HG02642 (cell line): ENCODE measurements around the gene CFAP74.
"Not testable (repeated sequence)": the region's sequence is repeated elsewhere in the genome, so short reads cannot be mapped to it uniquely, and the experiment has no call there.

Source experiments
- ATAC-seq: cut with Tn5 transposase; IDR thresholded peaks from one replicate; pipeline ENCODE4 v1.9.1; 2021; ENCODE audit warnings: mild to moderate bottlenecking; ENCODE audit not compliant: unreplicated experiment, poor library complexity

Gene CFAP74

GRCh38 chr1:1989789-1990188 is 13.8 kb downstream of the CFAP74 start:
- ATAC-seq, result no peak

- no peak for ATAC-seq
Observed at GRCh38 chr1:1989102-1989542, 14.5 kb downstream of the CFAP74 start.

GRCh38 chr1:1988061-1988945 is 15.3 kb downstream of the CFAP74 start:
- ATAC-seq, result no peak

DNA sequence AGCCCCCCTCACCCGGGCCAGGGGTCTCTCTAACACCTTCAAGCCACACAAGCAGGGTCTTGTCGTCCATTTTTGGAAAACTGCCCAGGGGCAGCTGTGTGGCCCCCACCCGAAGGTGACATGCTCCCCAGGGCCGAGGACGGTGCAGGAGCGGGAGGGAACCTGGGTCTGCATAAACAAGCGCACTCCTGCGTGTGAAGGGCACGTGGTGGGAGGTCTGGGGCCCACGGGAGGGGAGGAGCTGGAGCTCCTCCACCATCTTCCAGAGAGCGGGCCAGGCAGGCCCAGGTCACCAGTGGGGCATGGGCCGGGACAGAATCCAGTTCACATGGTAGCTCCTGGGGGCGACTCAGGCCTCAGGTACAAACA is 16.5 kb downstream of the CFAP74 start:
- no peak for ATAC-seq

DNA sequence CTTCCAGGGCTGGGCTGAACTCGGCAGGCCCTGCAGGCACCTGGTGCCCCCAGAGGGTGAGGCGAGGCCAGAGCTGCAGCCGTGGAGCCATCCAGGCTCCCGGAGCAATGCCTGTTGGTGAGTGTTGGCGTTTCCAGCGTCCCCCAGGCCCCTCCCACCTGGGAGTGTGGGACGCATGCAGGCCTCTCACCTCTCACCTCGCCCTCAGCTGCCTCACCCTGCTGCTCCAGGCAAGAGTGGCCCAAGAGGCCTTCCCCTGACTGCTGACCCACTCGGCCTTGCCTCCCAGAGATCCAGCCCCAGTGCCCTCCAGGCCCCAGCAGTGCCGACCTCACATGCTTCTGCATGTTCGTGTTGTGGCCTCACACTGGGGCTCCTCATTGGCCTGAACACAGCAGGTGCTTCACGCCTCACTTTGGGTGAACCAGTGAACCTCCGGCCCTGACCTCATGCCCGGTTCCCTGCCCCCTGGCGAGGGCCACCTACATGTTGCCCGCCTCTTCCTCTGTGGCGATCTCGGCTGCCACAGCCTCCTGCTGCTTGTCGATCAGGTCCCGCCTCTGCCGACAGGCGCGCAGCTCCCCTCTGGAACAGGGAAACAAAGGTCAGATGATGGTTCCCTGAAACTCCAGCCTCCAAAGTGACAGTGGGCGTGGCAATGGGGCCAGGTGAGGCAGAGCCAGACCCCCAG is 17.0 kb downstream of the CFAP74 start:
- ATAC-seq, result no peak

GRCh38 chr1:1985375-1986050 is 18.1 kb downstream of the CFAP74 start:
- no peak for ATAC-seq

DNA sequence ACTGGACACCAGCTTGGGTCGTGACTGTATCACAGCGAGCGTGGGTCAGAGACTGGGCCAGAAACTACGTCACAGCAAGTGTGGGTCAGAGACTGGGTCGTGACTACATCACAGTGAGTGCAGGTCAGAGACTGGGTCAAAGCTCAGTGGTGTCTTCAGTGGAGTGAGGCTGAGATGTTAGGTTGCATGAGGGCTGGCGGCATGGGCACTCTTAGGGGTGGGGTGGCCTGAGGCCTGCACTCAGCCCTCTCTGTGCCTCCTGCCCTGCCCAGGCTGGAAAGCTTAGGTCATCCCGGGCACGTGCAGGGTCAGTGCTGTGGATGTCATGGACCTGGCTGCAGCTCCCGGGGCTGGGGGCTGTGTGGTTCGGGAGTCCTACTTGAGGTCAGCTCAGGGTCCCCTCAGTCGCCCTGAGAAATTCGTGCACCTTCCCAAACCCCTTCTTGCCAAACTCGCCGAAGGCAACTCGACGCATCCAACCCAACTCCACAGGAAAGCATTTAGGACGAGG is 19.0 kb downstream of the CFAP74 start:
- ATAC-seq, result no peak

GRCh38 chr1:1982379-1983232 is 21.0 kb downstream of the CFAP74 start:
- no peak for ATAC-seq

DNA sequence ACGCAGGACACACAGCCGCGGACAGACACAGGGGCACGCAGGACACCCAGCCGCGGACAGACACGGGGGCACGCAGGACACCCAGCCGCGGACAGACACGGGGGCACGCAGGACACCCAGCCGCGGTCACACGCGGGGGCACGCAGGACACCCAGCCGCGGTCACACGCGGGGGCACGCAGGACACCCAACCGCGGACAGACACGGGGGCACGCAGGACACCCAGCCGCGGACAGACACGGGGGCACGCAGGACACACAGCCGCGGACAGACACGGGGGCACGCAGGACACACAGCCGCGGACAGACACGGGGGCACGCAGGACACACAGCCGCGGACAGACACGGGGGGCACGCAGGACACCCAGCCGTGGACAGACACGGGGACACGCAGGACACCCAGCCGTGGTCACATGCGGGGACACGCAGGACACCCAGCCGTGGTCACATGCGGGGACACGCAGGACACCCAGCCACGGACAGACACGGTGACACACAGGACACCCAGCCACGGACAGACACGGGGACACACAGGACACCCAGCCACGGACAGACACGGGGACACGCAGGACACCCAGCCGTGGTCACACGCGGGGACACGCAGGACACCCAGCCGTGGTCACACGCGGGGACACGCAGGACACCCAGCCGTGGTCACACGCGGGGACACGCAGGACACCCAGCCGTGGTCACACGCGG is 21.8 kb downstream of the CFAP74 start:
- ATAC-seq, result not testable (repeated sequence)

DNA sequence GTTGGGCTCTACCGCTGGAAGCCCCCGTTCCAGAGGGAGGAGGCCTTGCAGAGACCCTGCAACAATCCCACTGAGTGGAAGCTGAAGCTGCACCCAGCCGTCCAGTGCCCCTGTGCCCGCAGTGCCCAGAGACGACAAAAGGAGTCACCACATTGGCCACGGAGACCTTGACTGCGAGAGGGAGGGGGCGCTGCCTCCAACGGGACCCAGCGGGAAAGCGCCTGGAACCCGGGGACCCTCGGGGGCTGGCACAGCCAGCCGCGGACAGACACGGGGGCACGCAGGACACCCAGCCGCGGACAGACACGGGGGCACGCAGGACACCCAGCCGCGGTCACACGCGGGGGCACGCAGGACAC is 22.5 kb downstream of the CFAP74 start:
- ATAC-seq, result no peak

DNA sequence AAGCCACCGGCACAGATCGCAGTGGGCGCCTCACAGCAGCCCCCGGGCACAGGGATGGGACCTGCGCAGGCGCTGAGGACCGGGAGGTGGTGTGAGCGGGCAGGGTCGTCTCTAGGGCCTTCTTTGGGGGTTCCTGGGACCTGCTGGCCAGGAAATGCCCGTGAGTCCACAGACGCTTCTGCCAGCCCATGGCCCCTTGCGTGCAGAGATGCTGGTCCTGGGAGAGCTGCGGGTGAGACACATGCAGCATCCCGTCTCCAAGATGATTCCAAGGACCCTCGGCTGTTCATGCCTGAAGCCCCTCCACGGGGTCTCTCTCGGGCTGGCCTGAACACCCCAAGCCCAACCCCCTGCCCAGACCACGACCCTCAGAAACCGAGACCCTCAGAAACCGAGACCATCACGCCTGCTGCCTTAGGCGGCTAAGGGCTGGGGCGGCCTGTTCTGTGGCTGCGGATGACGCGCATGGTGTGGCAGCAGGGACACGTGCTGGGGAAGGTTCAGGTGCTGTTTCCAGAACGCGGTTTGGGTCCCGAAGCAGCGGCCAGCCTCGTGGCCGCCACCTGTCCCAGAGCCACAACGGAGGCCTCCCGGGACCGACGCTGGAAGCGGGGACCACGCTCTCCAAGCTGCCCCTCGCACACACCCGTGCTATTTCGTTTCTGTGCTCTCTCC is 23.0 kb downstream of the CFAP74 start:
- ATAC-seq, result no peak

- ATAC-seq, result no peak
Observed at GRCh38 chr1:1979482-1980165, 24.0 kb downstream of the CFAP74 start.

- ATAC-seq, result not testable (repeated sequence)
Observed at GRCh38 chr1:1978690-1979481, 24.7 kb downstream of the CFAP74 start.

DNA sequence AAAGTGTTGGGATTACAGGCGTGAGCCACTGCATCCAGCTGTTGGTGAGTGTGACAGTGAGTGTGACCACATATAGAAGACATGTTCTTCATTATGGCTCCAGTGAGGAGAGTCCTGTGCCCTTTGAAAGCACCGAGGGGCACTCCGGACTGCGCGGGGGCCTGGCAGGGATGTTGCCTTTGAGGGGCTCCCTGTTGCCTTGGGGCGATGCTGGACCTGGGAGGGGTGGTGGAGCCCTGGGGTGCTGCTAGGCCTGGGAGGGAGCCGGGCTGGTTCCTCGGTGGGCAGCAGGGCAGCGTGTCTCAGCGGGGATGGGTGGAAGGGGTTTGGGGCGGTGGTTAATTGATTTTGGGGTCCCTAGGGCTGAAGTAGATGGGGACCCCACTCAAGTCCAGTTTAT is 25.5 kb downstream of the CFAP74 start:
- no peak for ATAC-seq

DNA sequence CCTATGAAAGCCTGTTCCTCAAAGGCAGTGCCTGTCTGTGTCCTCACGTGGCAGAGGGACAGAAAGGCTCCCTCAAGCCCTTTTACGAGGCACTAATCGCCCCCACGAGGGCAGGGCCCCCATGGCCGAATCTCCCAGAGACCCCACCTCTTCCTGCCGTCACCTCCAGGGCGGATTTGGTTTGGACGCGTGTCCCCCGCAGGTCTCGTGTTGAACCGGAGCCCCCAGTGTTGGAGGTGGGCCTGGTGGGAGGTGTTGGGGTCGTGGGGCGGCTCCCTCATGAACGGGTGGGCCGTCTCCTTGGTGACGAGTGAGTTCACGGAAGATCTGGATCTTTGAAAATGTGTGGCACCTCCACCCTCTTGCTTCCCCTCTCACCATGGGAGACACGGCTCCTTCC is 27.6 kb downstream of the CFAP74 start:
- ATAC-seq, result no peak

DNA sequence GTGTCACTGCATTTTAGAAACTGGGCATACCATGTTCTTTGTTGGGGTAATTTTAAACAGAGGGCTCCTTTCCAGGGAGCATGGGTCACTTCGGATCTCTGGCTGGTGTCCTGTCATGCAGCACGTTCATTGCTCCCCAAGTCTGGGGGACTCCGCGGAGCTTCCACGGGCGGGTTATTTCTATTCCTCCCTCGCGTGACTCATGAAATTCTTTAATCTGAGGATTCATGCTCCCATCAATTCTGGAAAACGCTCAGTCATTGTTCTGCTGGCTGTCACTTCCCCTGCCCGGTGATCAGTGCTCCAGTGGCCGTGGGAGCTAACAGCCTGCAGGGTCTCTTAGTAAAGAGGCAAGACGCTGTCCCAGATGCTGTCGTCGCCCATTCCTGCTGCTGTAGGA is 28.1 kb downstream of the CFAP74 start:
- no peak for ATAC-seq

GRCh38 chr1:1974834-1975233 is 28.8 kb downstream of the CFAP74 start:
- no peak for ATAC-seq
